Measurements from ENCODE around the gene MYCBP2.

The MYCBP2 gene

DNA sequence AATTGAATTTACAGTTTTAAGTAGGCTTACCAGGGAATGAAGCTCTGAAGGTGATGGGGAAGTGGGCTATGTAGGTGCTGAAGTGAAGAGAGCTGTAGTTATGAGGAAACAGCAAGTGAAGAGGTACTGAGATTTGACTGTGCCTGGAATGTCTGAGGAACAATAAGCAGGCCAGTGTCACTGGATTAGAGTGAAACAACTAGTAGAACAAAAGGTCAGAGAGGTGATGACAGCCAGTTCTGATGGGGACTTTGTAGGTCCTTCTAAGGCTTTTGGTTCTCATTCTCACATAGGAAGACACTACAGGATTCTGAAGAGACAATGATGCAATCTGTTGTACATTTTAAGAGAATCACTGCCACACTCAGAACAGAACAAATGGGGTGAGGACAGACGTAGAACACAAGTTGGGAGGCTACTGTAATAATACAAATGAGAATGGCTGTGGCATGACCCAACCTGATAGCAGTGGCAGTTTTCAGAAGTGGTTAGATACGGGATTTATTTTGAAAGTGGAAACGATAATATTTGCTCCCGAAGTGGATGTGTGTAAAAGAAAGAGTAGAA lies 130.8 kb downstream of the MYCBP2 start:
- Histone ChIP-seq H4K20me1 (ENCODE audit: insufficient read depth) (no peaks in the 10 kb centered on the region), H3K4me1 (ENCODE audit: low read depth, poor library complexity, severe bottlenecking) (peaks cover 5% of the 10 kb centered on the region), H3K4me2 (no peak overlapping the region), H3K27ac (no peak overlapping the region), H3K27me3 (ENCODE audit: insufficient read depth, low read depth) (no peaks in the 10 kb centered on the region), H3K36me3 (ENCODE audit: insufficient read depth) (no peaks in the 10 kb centered on the region), H3K79me2 (ENCODE audit: insufficient read depth, low read depth) (no peaks in the 10 kb centered on the region), H3K4me3 (IDR thresholded peaks at IDR 0.05; ENCODE audit: insufficient read depth, low read depth, low read length) (no peak overlapping the region), H2AFZ (ENCODE audit: low read depth) (no peak overlapping the region), H3K9ac (no peak overlapping the region)
- TF ChIP-seq, protein P1, sequence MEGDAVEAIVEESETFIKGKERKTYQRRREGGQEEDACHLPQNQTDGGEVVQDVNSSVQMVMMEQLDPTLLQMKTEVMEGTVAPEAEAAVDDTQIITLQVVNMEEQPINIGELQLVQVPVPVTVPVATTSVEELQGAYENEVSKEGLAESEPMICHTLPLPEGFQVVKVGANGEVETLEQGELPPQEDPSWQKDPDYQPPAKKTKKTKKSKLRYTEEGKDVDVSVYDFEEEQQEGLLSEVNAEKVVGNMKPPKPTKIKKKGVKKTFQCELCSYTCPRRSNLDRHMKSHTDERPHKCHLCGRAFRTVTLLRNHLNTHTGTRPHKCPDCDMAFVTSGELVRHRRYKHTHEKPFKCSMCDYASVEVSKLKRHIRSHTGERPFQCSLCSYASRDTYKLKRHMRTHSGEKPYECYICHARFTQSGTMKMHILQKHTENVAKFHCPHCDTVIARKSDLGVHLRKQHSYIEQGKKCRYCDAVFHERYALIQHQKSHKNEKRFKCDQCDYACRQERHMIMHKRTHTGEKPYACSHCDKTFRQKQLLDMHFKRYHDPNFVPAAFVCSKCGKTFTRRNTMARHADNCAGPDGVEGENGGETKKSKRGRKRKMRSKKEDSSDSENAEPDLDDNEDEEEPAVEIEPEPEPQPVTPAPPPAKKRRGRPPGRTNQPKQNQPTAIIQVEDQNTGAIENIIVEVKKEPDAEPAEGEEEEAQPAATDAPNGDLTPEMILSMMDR (conservative IDR thresholded peaks at IDR 0.05; ENCODE audit: low read depth, low read length): no peak

DNA sequence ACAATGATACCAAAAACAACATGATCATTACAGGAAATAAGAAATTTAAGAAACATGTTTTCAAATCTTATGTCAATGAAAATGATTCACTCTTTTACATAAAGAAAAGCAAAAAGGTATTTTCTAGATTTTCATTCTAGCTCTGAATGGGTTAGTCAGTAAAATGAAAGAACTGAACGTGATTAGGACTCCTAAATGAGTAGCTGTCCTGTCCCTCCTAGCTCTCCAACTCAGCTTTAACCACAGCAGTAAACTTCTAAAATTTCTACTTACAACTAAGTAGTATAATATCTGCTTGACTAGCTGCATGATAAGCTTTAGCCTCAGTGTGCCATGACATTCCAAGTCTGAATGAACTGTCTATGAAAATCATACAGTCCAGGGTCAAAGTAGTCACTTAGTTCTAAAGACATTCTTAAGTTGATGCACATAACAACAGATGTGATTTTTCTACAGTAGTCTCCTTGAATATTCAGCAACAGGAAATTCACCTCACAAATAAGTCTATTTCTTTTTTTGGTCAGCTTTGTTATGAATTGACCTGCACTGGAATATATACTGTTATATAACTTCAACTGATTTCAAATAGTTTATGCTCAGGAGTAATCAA lies 136.4 kb downstream of the MYCBP2 start:
- H3K4me3 ChIP-seq (IDR thresholded peaks at IDR 0.05; ENCODE audit: insufficient read depth, low read depth, low read length): no peak overlapping the region
- no peaks in the 10 kb centered on the region for H3K79me2 ChIP-seq (ENCODE audit: insufficient read depth, low read depth)
- H3K27ac ChIP-seq: no peak overlapping the region
- H3K27me3 ChIP-seq (ENCODE audit: insufficient read depth, low read depth): no peaks in the 10 kb centered on the region
- H2AFZ ChIP-seq (ENCODE audit: low read depth): no peak overlapping the region
- H3K4me2 ChIP-seq: no peak overlapping the region
- TF ChIP-seq, protein P1 (conservative IDR thresholded peaks at IDR 0.05; ENCODE audit: low read depth, low read length): no peak
- no peaks in the 10 kb centered on the region for H3K4me1 ChIP-seq (ENCODE audit: low read depth, poor library complexity, severe bottlenecking)
- no peak overlapping the region for H3K9ac ChIP-seq
- H4K20me1 ChIP-seq (ENCODE audit: insufficient read depth): no peaks in the 10 kb centered on the region
- H3K36me3 ChIP-seq (ENCODE audit: insufficient read depth): no peaks in the 10 kb centered on the region

DNA sequence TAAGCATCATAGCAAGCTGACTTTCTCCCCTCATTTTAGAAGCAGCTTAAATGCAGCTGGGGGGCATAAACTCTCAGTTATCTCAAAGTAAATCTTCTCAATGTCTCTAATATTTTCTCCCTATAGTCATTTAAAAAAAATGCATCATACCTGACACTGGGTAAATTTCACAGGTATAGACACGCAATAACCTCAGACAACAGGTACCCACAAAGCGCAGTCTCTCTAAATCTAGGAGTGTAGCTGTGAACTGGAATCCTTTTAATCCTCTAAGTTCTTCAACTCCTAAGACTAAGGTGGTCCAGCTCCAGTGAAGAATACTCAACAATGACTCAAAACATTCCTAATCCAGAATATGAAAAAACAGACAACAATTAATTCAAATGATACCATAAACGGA lies 141.2 kb downstream of the MYCBP2 start:
- no peaks in the 10 kb centered on the region for H4K20me1 ChIP-seq (ENCODE audit: insufficient read depth)
- no peak overlapping the region for H2AFZ ChIP-seq (ENCODE audit: low read depth)
- H3K27ac ChIP-seq: no peak overlapping the region
- H3K9ac ChIP-seq: no peak overlapping the region
- no peaks in the 10 kb centered on the region for H3K79me2 ChIP-seq (ENCODE audit: insufficient read depth, low read depth)
- H3K4me3 ChIP-seq (IDR thresholded peaks at IDR 0.05; ENCODE audit: insufficient read depth, low read depth, low read length): no peak overlapping the region
- TF ChIP-seq, protein P1 (conservative IDR thresholded peaks at IDR 0.05; ENCODE audit: low read depth, low read length): no peak
- no peaks in the 10 kb centered on the region for H3K4me1 ChIP-seq (ENCODE audit: low read depth, poor library complexity, severe bottlenecking)
- no peak overlapping the region for H3K4me2 ChIP-seq
- H3K27me3 ChIP-seq (ENCODE audit: insufficient read depth, low read depth): no peaks in the 10 kb centered on the region
- no peaks in the 10 kb centered on the region for H3K36me3 ChIP-seq (ENCODE audit: insufficient read depth)

DNA sequence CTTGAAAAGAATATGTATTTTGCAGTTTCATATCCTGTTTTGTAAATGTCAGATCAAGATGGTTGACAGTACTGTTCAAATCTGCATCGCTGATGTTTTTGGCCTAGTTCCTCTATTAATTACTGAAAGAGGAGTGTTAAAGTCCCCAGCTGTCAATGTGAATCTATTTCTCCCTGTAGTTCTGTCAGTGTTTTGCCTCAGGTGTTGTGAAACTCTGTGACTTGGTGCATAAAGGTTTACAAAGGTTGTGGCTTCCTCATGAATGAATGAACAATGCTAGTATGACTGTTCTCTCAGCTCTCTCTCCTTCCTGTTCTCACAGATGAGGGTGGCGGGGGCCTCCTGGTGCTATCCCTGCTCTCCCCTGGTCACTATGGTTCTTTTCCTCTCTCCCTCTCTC lies 142.4 kb downstream of the MYCBP2 start:
- no peak overlapping the region for H2AFZ ChIP-seq (ENCODE audit: low read depth)
- no peaks in the 10 kb centered on the region for H3K27me3 ChIP-seq (ENCODE audit: insufficient read depth, low read depth)
- no peak overlapping the region for H3K27ac ChIP-seq
- H3K4me2 ChIP-seq: no peak overlapping the region
- no peak overlapping the region for H3K9ac ChIP-seq
- no peaks in the 10 kb centered on the region for H3K79me2 ChIP-seq (ENCODE audit: insufficient read depth, low read depth)
- H3K4me3 ChIP-seq (IDR thresholded peaks at IDR 0.05; ENCODE audit: insufficient read depth, low read depth, low read length): no peak overlapping the region
- no peaks in the 10 kb centered on the region for H3K36me3 ChIP-seq (ENCODE audit: insufficient read depth)
- H3K4me1 ChIP-seq (ENCODE audit: low read depth, poor library complexity, severe bottlenecking): no peaks in the 10 kb centered on the region
- H4K20me1 ChIP-seq (ENCODE audit: insufficient read depth): no peaks in the 10 kb centered on the region
- TF ChIP-seq, protein P1 (conservative IDR thresholded peaks at IDR 0.05; ENCODE audit: low read depth, low read length): no peak

Measured in KMS-11 (cell line).